Osteocyte (in vitro differentiated cells): Measurements from ENCODE around the gene HOXA6. TPM values are rescaled to one million over a fixed set of nuclear protein-coding genes. Genes with fewer than 3 reads are reported as not detected.

Source experiments
- DNase-seq: peaks from one replicate; pipeline ENCODE4 v3.0.0; 2021; ENCODE audit warnings: mixed read lengths; ENCODE audit not compliant: unreplicated experiment; ENCODE audit errors: extremely low spot score
- H3K27ac Mint-ChIP-seq: one replicate; pipeline ENCODE4 v1.8.0; 2021; ENCODE audit warnings: mild to moderate bottlenecking, mixed read lengths; ENCODE audit not compliant: unreplicated experiment
- H3K27me3 Mint-ChIP-seq: one replicate; pipeline ENCODE4 v1.8.0; 2021; ENCODE audit warnings: mixed read lengths; ENCODE audit not compliant: unreplicated experiment
- H3K36me3 Mint-ChIP-seq: one replicate; pipeline ENCODE4 v1.8.0; 2021; ENCODE audit warnings: mixed read lengths; ENCODE audit not compliant: unreplicated experiment
- H3K4me1 Mint-ChIP-seq: one replicate; pipeline ENCODE4 v1.8.0; 2021; ENCODE audit warnings: mixed read lengths; ENCODE audit not compliant: unreplicated experiment
- H3K4me3 Mint-ChIP-seq: one replicate; pipeline ENCODE4 v1.8.0; 2021; ENCODE audit warnings: mild to moderate bottlenecking, moderate library complexity, mixed read lengths; ENCODE audit not compliant: unreplicated experiment
- H3K9me3 Mint-ChIP-seq: one replicate; pipeline ENCODE4 v1.8.0; 2021; ENCODE audit warnings: mixed read lengths; ENCODE audit not compliant: unreplicated experiment
- CTCF ChIP-seq: fragments of 200-600 bp; sonication (generic); IDR thresholded peaks from 2 replicates; pipeline ENCODE4 v1.5.0; 2021; ENCODE audit warnings: antibody characterized with exemption, mild to moderate bottlenecking, moderate library complexity
- total RNA-seq: library from RNA; stranded (reverse); gene quantifications from 2 replicates; pipeline ENCODE4 v1.2.1, GENCODE V29; 2021

HOXA6 gene
- total RNA-seq, 1 donor from 2014 or later: not detected

DNA sequence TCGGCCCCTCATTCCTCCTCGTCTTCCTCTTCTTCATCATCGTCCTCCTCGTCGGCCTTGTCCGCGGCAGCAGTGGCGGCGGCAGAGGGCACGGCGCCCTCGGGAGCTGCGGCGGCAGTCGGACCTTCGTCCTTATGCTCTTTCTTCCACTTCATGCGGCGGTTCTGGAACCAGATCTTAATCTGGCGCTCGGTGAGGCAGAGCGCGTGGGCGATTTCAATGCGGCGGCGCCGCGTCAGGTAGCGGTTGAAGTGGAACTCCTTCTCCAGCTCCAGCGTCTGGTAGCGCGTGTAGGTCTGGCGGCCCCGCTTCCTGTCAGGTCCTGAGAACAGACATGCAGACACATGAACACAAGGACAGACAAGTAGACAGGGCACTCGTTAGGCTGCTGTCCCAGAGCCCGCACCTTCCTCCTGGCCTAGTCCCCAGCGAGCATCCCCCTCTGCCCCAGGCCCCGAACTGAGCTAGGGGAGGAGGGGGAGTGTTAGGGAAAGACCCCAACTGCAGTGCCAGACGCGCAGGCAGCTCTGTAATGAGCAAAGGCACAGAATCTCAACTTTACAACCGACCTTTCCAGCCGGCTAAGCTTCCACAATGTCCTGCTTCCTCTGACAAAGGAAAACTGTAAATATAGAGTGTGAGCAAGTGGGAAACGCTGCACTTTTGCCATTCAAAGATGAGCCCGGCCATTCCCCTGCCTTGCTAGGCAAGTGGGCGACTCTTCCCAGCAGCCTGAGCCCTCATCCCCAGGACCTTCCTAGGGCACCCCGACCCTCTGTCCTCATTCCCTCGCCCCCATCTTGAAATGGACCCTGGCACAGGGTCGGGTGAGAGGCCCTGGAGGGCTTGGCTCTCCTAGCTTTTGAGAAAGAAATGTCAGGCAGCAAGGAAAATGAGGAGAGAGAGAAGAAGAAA lies 7.6 kb upstream of the HOXA6 start:
- peaks cover 1% of the 10 kb centered on the region for H3K36me3 Mint-ChIP-seq
- no peak for DNase-seq
- peaks cover 94% of the 10 kb centered on the region for H3K27me3 Mint-ChIP-seq
- H3K4me1 Mint-ChIP-seq: peaks cover 18% of the 10 kb centered on the region
- H3K27ac Mint-ChIP-seq: no peak overlapping the region
- H3K4me3 Mint-ChIP-seq: no peak overlapping the region
- TF ChIP-seq CTCF: no peak
- peaks cover 7% of the 10 kb centered on the region for H3K9me3 Mint-ChIP-seq

DNA sequence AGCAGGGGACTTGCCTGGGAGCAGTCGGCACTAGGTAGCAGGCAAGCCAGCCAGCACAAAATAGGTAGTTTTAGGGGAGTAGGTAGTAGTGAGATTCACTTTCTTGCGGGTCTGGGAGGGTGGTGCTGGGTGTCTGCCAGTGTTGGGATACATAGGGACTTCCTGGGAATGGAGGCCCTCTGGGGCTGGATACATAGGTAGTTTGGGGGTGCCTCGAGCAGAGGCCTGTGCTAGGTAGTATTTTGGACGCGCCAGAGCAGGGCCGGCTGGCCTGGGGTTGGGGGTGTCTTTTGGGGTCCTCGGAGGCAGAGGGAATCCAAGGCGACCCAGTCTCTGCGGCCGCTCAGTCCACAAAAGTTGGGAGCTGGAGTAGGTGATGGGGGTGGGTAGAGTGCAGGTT lies 6.8 kb upstream of the HOXA6 start:
- no peak for DNase-seq
- Mint-ChIP-seq H3K27ac (no peak overlapping the region), H3K36me3 (peaks cover 1% of the 10 kb centered on the region), H3K9me3 (peaks cover 7% of the 10 kb centered on the region), H3K4me1 (peaks cover 18% of the 10 kb centered on the region), H3K4me3 (no peak overlapping the region), H3K27me3 (peaks cover 93% of the 10 kb centered on the region)
- no peak for TF ChIP-seq CTCF

DNA sequence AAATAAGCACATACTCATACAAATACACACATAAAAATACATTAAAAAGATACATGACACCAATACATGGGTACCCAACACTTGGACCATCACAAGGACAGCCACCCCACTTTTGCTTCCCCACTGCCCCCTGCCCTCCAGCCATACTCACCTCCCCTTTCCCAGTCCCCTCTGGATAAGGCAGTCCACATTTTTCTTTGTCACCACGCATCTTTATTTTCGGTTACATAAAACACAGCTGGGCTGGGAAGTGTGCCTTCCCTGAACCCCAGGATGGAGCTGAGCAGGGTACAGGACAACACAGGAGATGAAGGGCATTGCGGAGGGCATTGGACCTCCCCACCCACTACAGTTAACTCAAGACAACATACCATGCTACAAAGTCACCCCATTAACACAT lies 6.0 kb upstream of the HOXA6 start:
- TF ChIP-seq CTCF: no peak
- H3K4me1 Mint-ChIP-seq: peaks cover 18% of the 10 kb centered on the region
- no peak for DNase-seq
- H3K27me3 Mint-ChIP-seq: peaks cover 90% of the 10 kb centered on the region
- no peak overlapping the region for H3K27ac Mint-ChIP-seq
- H3K9me3 Mint-ChIP-seq: peaks cover 7% of the 10 kb centered on the region
- peaks cover 1% of the 10 kb centered on the region for H3K36me3 Mint-ChIP-seq
- H3K4me3 Mint-ChIP-seq: no peak overlapping the region

DNA sequence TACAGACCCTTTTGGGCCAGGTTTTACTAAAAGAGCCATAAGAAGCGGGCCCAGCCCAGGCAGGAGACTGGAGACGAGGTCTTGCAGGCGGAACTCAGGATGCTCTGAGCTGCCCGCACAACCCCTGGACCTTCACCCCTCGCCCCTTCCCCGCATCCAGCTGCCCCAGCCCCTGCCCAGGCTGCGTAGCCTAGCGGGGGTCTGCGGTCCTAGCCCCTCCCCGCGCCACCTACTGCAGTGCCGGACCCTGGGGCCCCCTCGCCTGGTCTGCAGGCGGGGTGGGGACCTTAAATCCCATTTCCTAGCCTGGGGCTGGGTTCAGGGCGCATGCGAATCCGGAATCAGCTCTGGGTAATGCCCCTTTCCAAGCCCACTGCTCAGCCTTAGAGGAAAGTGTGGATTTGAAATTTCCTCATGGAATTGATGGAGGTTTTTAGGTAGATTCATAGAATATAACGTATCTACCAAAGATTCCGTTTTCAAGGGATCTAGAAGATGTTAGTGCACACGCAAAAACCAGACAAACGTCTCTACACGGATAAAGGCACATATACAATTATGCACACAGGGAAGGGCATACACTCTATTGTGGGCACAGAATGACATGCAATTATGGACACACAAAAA lies 5.4 kb upstream of the HOXA6 start:
- H3K36me3 Mint-ChIP-seq: peaks cover 3% of the 10 kb centered on the region
- no peak overlapping the region for H3K4me3 Mint-ChIP-seq
- H3K27ac Mint-ChIP-seq: no peak overlapping the region
- H3K4me1 Mint-ChIP-seq: peaks cover 18% of the 10 kb centered on the region
- no peak for TF ChIP-seq CTCF
- H3K27me3 Mint-ChIP-seq: peaks cover 90% of the 10 kb centered on the region
- no peak for DNase-seq
- peaks cover 2% of the 10 kb centered on the region for H3K9me3 Mint-ChIP-seq
